Endothelial cell of umbilical vein (primary cell): ENCODE measurements around the gene HCN1. TPM values are rescaled to one million over a fixed set of nuclear protein-coding genes. Genes with fewer than 3 reads are reported as not detected.

ENCODE experiments used
- BruUV-seq: library from RNA; stranded (reverse); fragments of 400-500 nt; replicated peaks from 2 replicates; lab custom pipeline; 2021; lab: Mats Ljungman, UMichigan
- CTCF ChIA-PET: fragments of 300-600, 350-600 bp; sonication (Branson Sonifier 250); formaldehyde crosslinking; loops from one replicate; lab custom pipeline; 2021; ENCODE audit warnings: antibody characterized with exemption, inconsistent platforms; lab: Charles Lee
- POLR2A ChIA-PET: fragments of 300-600, 350-600 bp; sonication (Branson Sonifier 250); formaldehyde crosslinking; loops from one replicate; lab custom pipeline; 2021; ENCODE audit warnings: antibody characterized with exemption, inconsistent platforms; lab: Charles Lee
- DNase-seq: peaks from one replicate; pipeline ENCODE4 v3.0.0-alpha.2; 2011; ENCODE audit warnings: low read depth, low spot score
- FAIRE-seq: peaks from 2 replicates; lab custom pipeline; 2011; peaks lifted over from hg19 to GRCh38; lab: Jason Lieb, UNC
- H2AFZ ChIP-seq: 2 replicates; pipeline ENCODE4 v1.6.0; 2012; ENCODE audit warnings: low read depth, low read length, control low read depth, inconsistent platforms
- H3K27ac ChIP-seq: 2 replicates; pipeline ENCODE4 v1.5.1; 2011; ENCODE audit warnings: low read depth, mild to moderate bottlenecking, control low read depth, low read length, moderate library complexity; ENCODE audit not compliant: insufficient read depth
- H3K27me3 ChIP-seq, 2 experiments: 2 replicates each; pipeline versions ENCODE4 v1.6.0 to v1.6.1; 2011; ENCODE audit warnings: low read length in 2 of 2, mixed read lengths in 1 of 2; ENCODE audit not compliant: control insufficient read depth in 2 of 2, insufficient read depth in 2 of 2
- H3K36me3 ChIP-seq, 2 experiments: 2 replicates in 1 of 2; 3 replicates in 1 of 2; pipeline ENCODE4 v1.5.1; 2011; ENCODE audit warnings: low read length in 2 of 2, mild to moderate bottlenecking in 1 of 2, moderate library complexity in 1 of 2; ENCODE audit not compliant: control insufficient read depth in 2 of 2, insufficient read depth in 2 of 2; ENCODE audit errors: extremely low read depth in 1 of 2
- H3K4me1 ChIP-seq: 3 replicates; pipeline ENCODE4 v1.5.1; 2011; ENCODE audit warnings: mild to moderate bottlenecking, low read length; ENCODE audit not compliant: control insufficient read depth, insufficient read depth; ENCODE audit errors: extremely low read depth
- H3K4me2 ChIP-seq: 2 replicates; pipeline ENCODE4 v1.6.1; 2011; ENCODE audit warnings: low read length, control low read depth, mixed read lengths; ENCODE audit not compliant: insufficient read depth
- H3K4me3 ChIP-seq, 3 experiments: fragments of 200-600 bp in 1 of 3; sonication (generic), shearing (Covaris generic) in 1 of 3; replicated peaks in 1 of 3; 2 replicates each; pipeline ENCODE4 v1.5.1; 2011 to 2016; ENCODE audit warnings: control low read depth in 3 of 3, low read length in 3 of 3, mild to moderate bottlenecking in 2 of 3, inconsistent platforms in 1 of 3, low read depth in 1 of 3, moderate library complexity in 1 of 3; ENCODE audit not compliant: insufficient read depth in 1 of 3
- H3K79me2 ChIP-seq: 2 replicates; pipeline ENCODE4 v1.6.0; 2012; ENCODE audit warnings: low read length, inconsistent platforms; ENCODE audit not compliant: control insufficient read depth, insufficient read depth
- H3K9ac ChIP-seq: replicated peaks from 2 replicates; pipeline ENCODE3; 2011; ENCODE audit warnings: low read length, control low read depth; ENCODE audit not compliant: insufficient read depth; ENCODE audit errors: extremely low read depth
- H3K9me1 ChIP-seq: replicated peaks from 3 replicates; pipeline ENCODE4 v1.6.0; 2011; ENCODE audit warnings: mild to moderate bottlenecking, low read length; ENCODE audit not compliant: control insufficient read depth, insufficient read depth; ENCODE audit errors: extremely low read depth
- H3K9me3 ChIP-seq: replicated peaks from 2 replicates; pipeline ENCODE4 v1.5.1; 2012; ENCODE audit warnings: low read length, inconsistent platforms; ENCODE audit not compliant: control insufficient read depth, insufficient read depth
- H4K20me1 ChIP-seq: replicated peaks from 2 replicates; pipeline ENCODE3; 2011; ENCODE audit warnings: mild to moderate bottlenecking, low read length; ENCODE audit not compliant: control insufficient read depth, insufficient read depth; ENCODE audit errors: extremely low read depth
- CTCF ChIP-seq, 2 donors: IDR thresholded peaks; 1 replicate in 1 of 2; 2 replicates in 1 of 2; pipeline ENCODE4 v1.5.1; 2011; ENCODE audit warnings: low read length in 2 of 2, mild to moderate bottlenecking in 2 of 2, moderate library complexity in 2 of 2, control low read depth in 1 of 2, inconsistent platforms in 1 of 2, low read depth in 1 of 2; ENCODE audit not compliant: insufficient read depth in 1 of 2; ENCODE audit errors: extremely low read depth in 1 of 2
- EZH2 ChIP-seq: IDR thresholded peaks from 2 replicates; pipeline ENCODE4 v1.6.1; 2012; ENCODE audit warnings: borderline replicate concordance, low read depth, mild to moderate bottlenecking, moderate library complexity, low read length, inconsistent platforms; ENCODE audit not compliant: severe bottlenecking
- FOS ChIP-seq: IDR thresholded peaks from 2 replicates; pipeline ENCODE4 v1.6.1; 2011; ENCODE audit warnings: mild to moderate bottlenecking, low read length, moderate library complexity, borderline replicate concordance; ENCODE audit not compliant: insufficient read depth
- GATA2 ChIP-seq: IDR thresholded peaks from 2 replicates; pipeline ENCODE4 v1.7.0; 2011; ENCODE audit warnings: low read depth, mild to moderate bottlenecking, moderate library complexity, mixed read lengths, low read length; ENCODE audit not compliant: insufficient read length, insufficient read depth
- JUN ChIP-seq: IDR thresholded peaks from 2 replicates; pipeline ENCODE4 v1.6.1; 2011; ENCODE audit warnings: borderline replicate concordance, low read depth; ENCODE audit not compliant: insufficient read length, insufficient read depth
- MYC ChIP-seq: IDR thresholded peaks from one replicate; pipeline ENCODE4 v1.6.1; 2011; ENCODE audit warnings: mild to moderate bottlenecking, low read depth, low read length
- POLR2A ChIP-seq: IDR thresholded peaks from 2 replicates; pipeline ENCODE4 v1.6.1; 2012; ENCODE audit warnings: low read depth, mild to moderate bottlenecking, control low read depth, low read length
- POLR2AphosphoS5 ChIP-seq: IDR thresholded peaks from 2 replicates; pipeline ENCODE4 v1.6.1; 2012; ENCODE audit warnings: low read depth, mild to moderate bottlenecking, control low read depth, low read length, moderate library complexity; ENCODE audit not compliant: insufficient read depth
- dilution Hi-C: fragments of 300-500 bp; cut with MboI; formaldehyde crosslinking; loops from one replicate; pipeline ENCODE4 v1.15.0; 2019; ENCODE audit warnings: low sequenced_read_pairs; ENCODE audit not compliant: extremely low pct_ligation_motif_present
- intact Hi-C: fragments of 100-400 bp; cut with micrococcal nuclease; formaldehyde crosslinking; loops from one replicate; pipeline ENCODE4 v1.10.0; 2022
- polyA plus RNA-seq, 4 experiments: library from polyadenylated mRNA; depleted of rRNA in 3 of 4; stranded (reverse) in 3 of 4; unstranded in 1 of 4; fragments of >200 nt; gene quantifications; 2 replicates each; pipeline versions ENCODE4 v1.2.1 to v1.2.3, GENCODE V29; 2011 to 2012; ENCODE audit warnings: missing spikeins in 1 of 4
- total RNA-seq: library from RNA; stranded (reverse); gene quantifications from 2 replicates; pipeline ENCODE4 v1.2.3, GENCODE V29; 2021
- TF ChIP-seq, protein P1 (sequence below): IDR thresholded peaks from 2 replicates; pipeline ENCODE4 v1.6.1; 2011; ENCODE audit not compliant: insufficient read depth, insufficient read length

The HCN1 gene
- total and polyA plus RNA-seq, 2 donors (not counting 3 experiments of a cell fraction or from before 2014, with no cell fraction given): not detected

GRCh38 chr5:45686620-45687019 lies 9.6 kb downstream of the HCN1 start:
- Histone ChIP-seq H3K4me2 (no peak overlapping the region), H3K9me3 (no peaks in the 10 kb centered on the region), H3K36me3 (no peaks in the 10 kb centered on the region), H3K27ac (no peak overlapping the region), H3K4me3 (no peak overlapping the region), H3K4me1 (no peaks in the 10 kb centered on the region), H3K9ac (no peak overlapping the region), H3K9me1 (no peaks in the 10 kb centered on the region), H4K20me1 (no peaks in the 10 kb centered on the region), H3K27me3 (no peaks in the 10 kb centered on the region), H3K79me2 (no peaks in the 10 kb centered on the region), H2AFZ (no peak overlapping the region)
- POLR2A ChIA-PET: no interaction called here
- intact Hi-C loops (no loop called here), dilution Hi-C loops (no loop called here)
- FAIRE-seq: no peak
- CTCF ChIA-PET: interaction anchor here (1.8 kb wide), 1 partner anchor 9 kb away, joined by 6 read pairs; the partner anchor contains the start of gene HCN1
- BruUV-seq: no TSS peak
- TF ChIP-seq POLR2AphosphoS5: no peak
- no peak for TF ChIP-seq JUN
- TF ChIP-seq MYC: no peak
- no peak for TF ChIP-seq FOS
- no peak for TF ChIP-seq CTCF (IDR thresholded peaks at IDR 0.05; ENCODE audit: extremely low read depth in 1 of 2, insufficient read depth in 1 of 2, low read depth in 1 of 2, low read length in 2 of 2)
- no peak for TF ChIP-seq POLR2A
- TF ChIP-seq, protein P1, sequence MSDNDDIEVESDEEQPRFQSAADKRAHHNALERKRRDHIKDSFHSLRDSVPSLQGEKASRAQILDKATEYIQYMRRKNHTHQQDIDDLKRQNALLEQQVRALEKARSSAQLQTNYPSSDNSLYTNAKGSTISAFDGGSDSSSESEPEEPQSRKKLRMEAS: no peak
- TF ChIP-seq EZH2: no peak
- no peak for TF ChIP-seq GATA2
- no peak for DNase-seq
